GM23248 (cell line): ENCODE measurements around the gene TMPRSS11A. TPM values are rescaled to one million over a fixed set of nuclear protein-coding genes. Genes with fewer than 3 reads are reported as not detected.

Experiments
- DNase-seq: peaks from one replicate; pipeline ENCODE4 v3.0.0-alpha.2; 2015
- H2AFZ ChIP-seq: fragments of 200-600 bp; sonication (generic); 2 replicates; pipeline ENCODE4 v1.6.1; 2016; ENCODE audit warnings: antibody characterized with exemption
- H3F3A ChIP-seq: fragments of 200-600 bp; sonication (generic); 2 replicates; pipeline ENCODE4 v1.6.1; 2016; ENCODE audit warnings: mild to moderate bottlenecking, antibody characterized with exemption, mixed run types; ENCODE audit not compliant: insufficient read depth
- H3K27ac ChIP-seq: fragments of 200-600 bp; sonication (generic); 2 replicates; pipeline ENCODE4 v1.5.1; 2016; ENCODE audit warnings: mild to moderate bottlenecking
- H3K27me3 ChIP-seq: fragments of 200-600 bp; sonication (generic); replicated peaks from 2 replicates; pipeline ENCODE4 v1.6.1; 2016; ENCODE audit warnings: mild to moderate bottlenecking; ENCODE audit not compliant: insufficient read depth
- H3K36me3 ChIP-seq: fragments of 200-600 bp; sonication (generic); 2 replicates; pipeline ENCODE4 v1.6.1; 2016; ENCODE audit warnings: low read depth, mild to moderate bottlenecking
- H3K4me1 ChIP-seq: fragments of 200-600 bp; sonication (generic); 2 replicates; pipeline ENCODE4 v1.6.1; 2016; ENCODE audit warnings: mild to moderate bottlenecking; ENCODE audit not compliant: insufficient read depth
- H3K4me2 ChIP-seq: fragments of 200-600 bp; sonication (generic); one replicate; pipeline ENCODE4 v1.6.1; 2016; ENCODE audit warnings: mild to moderate bottlenecking; ENCODE audit not compliant: unreplicated experiment
- H3K4me3 ChIP-seq: fragments of 200-600 bp; sonication (generic); 2 replicates; pipeline ENCODE4 v1.5.1; 2016; ENCODE audit warnings: mild to moderate bottlenecking
- H3K79me2 ChIP-seq: fragments of 200-600 bp; sonication (generic); 2 replicates; pipeline ENCODE4 v1.6.1; 2016; ENCODE audit warnings: mild to moderate bottlenecking; ENCODE audit not compliant: insufficient read depth
- H3K9ac ChIP-seq: fragments of 200-600 bp; sonication (generic); 2 replicates; pipeline ENCODE4 v1.6.1; 2016; ENCODE audit warnings: mild to moderate bottlenecking
- H3K9me2 ChIP-seq: fragments of 200-600 bp; sonication (generic); 2 replicates; pipeline ENCODE4 v1.6.1; 2016; ENCODE audit warnings: mixed run types, mild to moderate bottlenecking, moderate library complexity; ENCODE audit not compliant: insufficient read depth
- H3K9me3 ChIP-seq: fragments of 200-600 bp; sonication (generic); one replicate; pipeline ENCODE4 v1.6.1; 2017; ENCODE audit warnings: low read depth
- H4K20me1 ChIP-seq: fragments of 200-600 bp; sonication (generic); 2 replicates; pipeline ENCODE4 v1.6.0; 2016; ENCODE audit not compliant: insufficient read depth
- EZH2 ChIP-seq: fragments of 200-600 bp; sonication (generic); IDR thresholded peaks from 2 replicates; pipeline ENCODE4 v1.6.1; 2018; ENCODE audit warnings: antibody characterized with exemption, mild to moderate bottlenecking; ENCODE audit not compliant: insufficient read depth, poor library complexity, severe bottlenecking
- EZH2phosphoT487 ChIP-seq: fragments of 200-600 bp; sonication (generic); IDR thresholded peaks from 2 replicates; pipeline ENCODE4 v1.6.1; 2018; ENCODE audit warnings: antibody characterized with exemption, moderate library complexity, mild to moderate bottlenecking, low read depth; ENCODE audit not compliant: insufficient read depth
- WGBS, 2 experiments: methylation state at CpG; one replicate each; pipeline ENCODE4 v1.1.6; 2015 to 2017; ENCODE audit warnings: low lambda C conversion rate in 2 of 2, low coverage in 1 of 2; ENCODE audit errors: missing lambda C conversion rate in 2 of 2; 5-methylcytosine and 5-hydroxymethylcytosine counted together
- in situ Hi-C: fragments of 300-500 bp; cut with MboI; formaldehyde crosslinking; loops from 2 replicates; pipeline ENCODE4 v1.15.0; 2020
- polyA plus RNA-seq: library from polyadenylated mRNA; unstranded; fragments of >200 nt; fragmentation: Nextera tagmentation; extraction: Ambion mirVana; gene quantifications from 2 replicates; pipeline ENCODE4 v1.2.1, GENCODE V29; 2016
- total RNA-seq: library from RNA; depleted of rRNA; stranded (reverse); fragments of >200 nt; shearing (Covaris generic); gene quantifications from 2 replicates; pipeline ENCODE4 v1.2.3, GENCODE V29; 2014; rRNA removed

The TMPRSS11A gene, protein sequence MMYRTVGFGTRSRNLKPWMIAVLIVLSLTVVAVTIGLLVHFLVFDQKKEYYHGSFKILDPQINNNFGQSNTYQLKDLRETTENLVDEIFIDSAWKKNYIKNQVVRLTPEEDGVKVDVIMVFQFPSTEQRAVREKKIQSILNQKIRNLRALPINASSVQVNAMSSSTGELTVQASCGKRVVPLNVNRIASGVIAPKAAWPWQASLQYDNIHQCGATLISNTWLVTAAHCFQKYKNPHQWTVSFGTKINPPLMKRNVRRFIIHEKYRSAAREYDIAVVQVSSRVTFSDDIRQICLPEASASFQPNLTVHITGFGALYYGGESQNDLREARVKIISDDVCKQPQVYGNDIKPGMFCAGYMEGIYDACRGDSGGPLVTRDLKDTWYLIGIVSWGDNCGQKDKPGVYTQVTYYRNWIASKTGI
- not detected in 2 replicates for total RNA-seq
- not detected in 2 replicates for polyA plus RNA-seq

DNA sequence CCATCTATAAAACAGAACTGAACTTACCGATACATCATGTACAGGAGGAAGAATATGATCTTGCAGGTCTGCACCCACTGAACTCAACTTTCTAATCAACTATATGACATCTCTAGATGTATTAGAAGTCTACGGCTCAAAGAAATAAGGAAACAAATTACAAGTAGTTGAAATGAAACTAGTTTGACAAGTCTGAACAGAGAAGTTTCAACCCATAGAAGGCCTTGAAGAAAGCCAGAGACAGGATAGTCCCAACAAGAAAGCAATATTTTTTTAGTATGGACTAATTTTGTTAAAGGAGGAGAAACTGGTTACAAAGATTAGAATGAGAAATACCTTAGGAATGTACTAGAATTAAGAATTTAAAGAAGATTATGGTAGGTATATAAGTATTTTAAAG, at the start of gene TMPRSS11A:
TSS of gene TMPRSS11A (minus strand) at position 138 of the 400 bp plus-strand sequence. CDS start at position 38, 100 bp downstream.
- Histone ChIP-seq H3K36me3 (no peaks in the 10 kb centered on the region), H3K9ac (no peak within 1 kb of the TSS), H4K20me1 (no peaks in the 10 kb centered on the region), H3K4me1 (no peaks in the 10 kb centered on the region), H3K9me2 (no peaks in the 10 kb centered on the region), H3K79me2 (no peaks in the 10 kb centered on the region), H3K9me3 (no peaks in the 10 kb centered on the region), H3K4me3 (no peak within 1 kb of the TSS), H3K27ac (no peak within 1 kb of the TSS), H3K27me3 (0 out of 2 replicates have a peak, but pooled peaks cover 5% of the 10 kb centered on the region), H3F3A (no peaks in the 10 kb centered on the region), H3K4me2 (no peak within 1 kb of the TSS), H2AFZ (no peak within 1 kb of the TSS)
- WGBS, 2 experiments, result 43% methylated on average over 2 of the region's 2 CpGs
- no peak for TF ChIP-seq EZH2phosphoT487
- TF ChIP-seq EZH2, result no peak
- DNase-seq, result no peak
- in situ Hi-C loops, result no loop called here

GRCh38 chr4:68011684-68012083, 48.4 kb upstream of the TMPRSS11A start:
- H3F3A ChIP-seq, result no peaks in the 10 kb centered on the region
- no peaks in the 10 kb centered on the region for H3K4me1 ChIP-seq
- H3K27me3 ChIP-seq, result peaks cover 6% of the 10 kb centered on the region
- no peak overlapping the region for H3K27ac ChIP-seq
- no peaks in the 10 kb centered on the region for H4K20me1 ChIP-seq
- H3K9ac ChIP-seq, result no peak overlapping the region
- no peaks in the 10 kb centered on the region for H3K9me2 ChIP-seq
- TF ChIP-seq EZH2phosphoT487 (no peak), EZH2 (no peak)
- no peak for DNase-seq
- H3K4me2 ChIP-seq, result no peak overlapping the region
- H3K79me2 ChIP-seq, result no peaks in the 10 kb centered on the region
- H3K36me3 ChIP-seq, result no peaks in the 10 kb centered on the region
- H2AFZ ChIP-seq, result no peak overlapping the region
- no peak overlapping the region for H3K4me3 ChIP-seq
- in situ Hi-C loops, result no loop called here
- no peaks in the 10 kb centered on the region for H3K9me3 ChIP-seq

GRCh38 chr4:68002906-68003305, 39.6 kb upstream of the TMPRSS11A start:
- H3K4me3 ChIP-seq, result no peak overlapping the region
- H3K9ac ChIP-seq, result no peak overlapping the region
- no peaks in the 10 kb centered on the region for H3K9me3 ChIP-seq
- H3K27ac ChIP-seq, result no peak overlapping the region
- H2AFZ ChIP-seq, result no peak overlapping the region
- no peaks in the 10 kb centered on the region for H4K20me1 ChIP-seq
- H3K27me3 ChIP-seq, result peaks cover 19% of the 10 kb centered on the region; the same call in 1 of the 2 replicates
- H3K9me2 ChIP-seq, result no peaks in the 10 kb centered on the region
- no peaks in the 10 kb centered on the region for H3K79me2 ChIP-seq
- no peaks in the 10 kb centered on the region for H3K4me1 ChIP-seq
- no peak overlapping the region for H3K4me2 ChIP-seq
- no peaks in the 10 kb centered on the region for H3F3A ChIP-seq
- in situ Hi-C loops, result no loop called here
- TF ChIP-seq EZH2, result no peak
- TF ChIP-seq EZH2phosphoT487, result no peak
- H3K36me3 ChIP-seq, result no peaks in the 10 kb centered on the region
- no peak for DNase-seq

- Histone ChIP-seq H4K20me1 (no peaks in the 10 kb centered on the region), H3K27me3 (peaks cover 49% of the 10 kb centered on the region; the same call in 1 of the 2 replicates), H2AFZ (no peak overlapping the region), H3K4me2 (no peak overlapping the region), H3K79me2 (no peaks in the 10 kb centered on the region), H3K4me3 (no peak overlapping the region), H3F3A (no peaks in the 10 kb centered on the region), H3K27ac (no peak overlapping the region), H3K4me1 (no peaks in the 10 kb centered on the region), H3K9me3 (no peaks in the 10 kb centered on the region), H3K36me3 (no peaks in the 10 kb centered on the region), H3K9me2 (no peaks in the 10 kb centered on the region), H3K9ac (no peak overlapping the region)
- TF ChIP-seq EZH2 (no peak), EZH2phosphoT487 (no peak)
- in situ Hi-C loops, result no loop called here
- 87 to 92% methylated on average over 1 of the region's 1 CpG for WGBS, 2 experiments
- no peak for DNase-seq
Measured at GRCh38 chr4:67996127-67996526, 32.8 kb upstream of the TMPRSS11A start.
